ENCODE measurements around the gene SLC25A12.

- TF ChIP-seq EZH2 (IDR thresholded peaks at IDR 0.05; ENCODE audit: insufficient read depth, poor library complexity, severe bottlenecking) (no peak), EZH2phosphoT487 (IDR thresholded peaks at IDR 0.05; ENCODE audit: insufficient read depth, low read depth) (no peak)
These were observed 130.4 kb downstream of the SLC25A12 start for GRCh38 chr2:171763602-171764001.
